Inferior parietal cortex (tissue), 1 donor: ENCODE data around the gene YTHDF1.
"Not testable (repeated sequence)": the region's sequence is repeated elsewhere in the genome, so short reads cannot be mapped to it uniquely, and the experiment has no call there.

ENCODE experiments used
- DNase-seq: peaks from one replicate; pipeline ENCODE4 v3.0.0-alpha.2; 2016; ENCODE audit errors: extremely low spot score

Gene YTHDF1

GRCh38 chr20:63216041-63216848 is at the start of gene YTHDF1:
TSS of gene YTHDF1 (minus strand) at chr20:63216131. CDS start at chr20:63215892, 239 bp downstream.
- DNase-seq = peak; percentile 95

- DNase-seq = no peak
These were observed 48.6 kb upstream of the YTHDF1 start for GRCh38 chr20:63264519-63264918.

- no peak for DNase-seq
These were observed 48.1 kb upstream of the YTHDF1 start for GRCh38 chr20:63264000-63264399.

GRCh38 chr20:63262836-63263235 is 46.9 kb upstream of the YTHDF1 start:
- no peak for DNase-seq

GRCh38 chr20:63261795-63262528 is 46.0 kb upstream of the YTHDF1 start:
- DNase-seq = no peak

- no peak for DNase-seq
These were observed 45.3 kb upstream of the YTHDF1 start for GRCh38 chr20:63261060-63261794.

DNA sequence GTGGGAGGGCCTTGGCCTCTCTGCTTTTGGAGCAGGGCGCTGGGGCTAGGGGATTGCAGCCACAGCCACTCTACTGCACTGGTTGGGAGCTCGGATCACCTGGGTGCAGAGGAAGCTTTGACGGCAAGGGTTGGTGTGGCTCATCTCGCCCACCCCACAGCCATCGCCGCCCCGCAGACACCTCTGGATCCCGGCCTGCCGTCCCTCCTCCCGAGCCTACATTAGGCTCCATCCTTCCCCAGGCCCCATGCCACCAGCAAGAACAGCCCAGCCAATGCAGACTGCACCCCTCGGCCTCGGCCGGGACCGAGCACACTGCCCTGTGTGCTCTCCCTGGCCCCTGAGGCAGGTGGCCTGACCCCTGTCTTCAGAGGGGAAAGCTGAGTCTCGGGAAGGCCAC is 44.6 kb upstream of the YTHDF1 start:
- DNase-seq = no peak

DNA sequence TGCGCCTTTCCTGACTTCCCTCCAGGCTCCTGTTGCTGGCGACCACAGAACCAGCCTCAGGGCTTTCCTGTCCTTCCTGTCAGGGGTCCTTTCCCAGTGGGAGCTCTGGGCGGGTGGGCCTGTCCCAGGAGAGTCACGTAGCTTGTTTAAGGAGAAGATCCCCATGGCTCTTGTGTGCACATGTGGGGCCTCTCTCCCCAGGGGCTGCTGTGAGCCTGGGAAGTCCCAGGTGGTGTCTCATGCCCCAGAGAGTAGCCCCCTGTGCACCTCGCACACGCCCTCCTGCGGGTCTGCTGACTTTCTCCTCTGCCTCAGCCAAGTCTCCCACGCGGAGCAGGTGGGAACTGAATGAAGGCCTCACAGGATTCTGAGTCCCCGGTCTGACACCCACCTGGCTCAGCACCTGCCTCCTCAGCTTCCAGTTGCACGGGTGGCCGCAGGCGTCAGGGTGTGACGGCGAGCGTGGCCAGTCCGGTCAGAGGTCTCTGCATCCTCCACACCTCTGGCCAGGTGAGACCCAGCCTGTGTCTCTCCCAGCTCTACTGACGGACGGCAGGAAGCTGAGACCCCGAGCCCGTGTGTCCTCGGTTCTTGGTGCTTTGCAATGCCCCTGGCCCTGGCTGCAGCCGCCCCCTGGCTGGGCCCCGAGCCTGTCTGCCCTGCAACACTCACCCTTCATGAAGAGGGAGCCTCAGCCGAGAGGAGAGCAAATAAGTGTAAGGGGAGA is 44.0 kb upstream of the YTHDF1 start:
- DNase-seq = no peak

DNA sequence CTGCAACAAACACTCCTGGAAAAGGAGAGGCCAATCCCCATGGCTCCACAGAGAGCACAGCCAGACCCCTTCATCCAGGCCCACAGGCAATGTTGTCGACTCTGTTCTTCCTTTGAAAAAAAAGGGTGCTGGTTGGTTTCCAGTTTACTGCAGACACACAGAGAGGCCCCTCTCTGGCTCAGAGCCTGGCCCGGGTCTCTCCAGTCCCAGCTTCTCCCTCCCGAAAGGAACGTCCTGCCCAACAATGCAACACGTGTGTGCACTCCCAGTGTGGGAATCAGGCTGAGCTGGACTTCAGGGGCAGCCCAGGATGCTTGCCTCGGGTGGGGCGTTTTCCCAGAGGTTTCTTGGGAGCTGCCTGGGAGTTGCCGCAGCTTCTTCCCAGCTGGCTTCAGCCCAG is 42.9 kb upstream of the YTHDF1 start:
- DNase-seq = no peak

- no peak for DNase-seq
These were observed 41.7 kb upstream of the YTHDF1 start for GRCh38 chr20:63257629-63258028.

GRCh38 chr20:63256954-63257353 is 41.0 kb upstream of the YTHDF1 start:
- no peak for DNase-seq

DNA sequence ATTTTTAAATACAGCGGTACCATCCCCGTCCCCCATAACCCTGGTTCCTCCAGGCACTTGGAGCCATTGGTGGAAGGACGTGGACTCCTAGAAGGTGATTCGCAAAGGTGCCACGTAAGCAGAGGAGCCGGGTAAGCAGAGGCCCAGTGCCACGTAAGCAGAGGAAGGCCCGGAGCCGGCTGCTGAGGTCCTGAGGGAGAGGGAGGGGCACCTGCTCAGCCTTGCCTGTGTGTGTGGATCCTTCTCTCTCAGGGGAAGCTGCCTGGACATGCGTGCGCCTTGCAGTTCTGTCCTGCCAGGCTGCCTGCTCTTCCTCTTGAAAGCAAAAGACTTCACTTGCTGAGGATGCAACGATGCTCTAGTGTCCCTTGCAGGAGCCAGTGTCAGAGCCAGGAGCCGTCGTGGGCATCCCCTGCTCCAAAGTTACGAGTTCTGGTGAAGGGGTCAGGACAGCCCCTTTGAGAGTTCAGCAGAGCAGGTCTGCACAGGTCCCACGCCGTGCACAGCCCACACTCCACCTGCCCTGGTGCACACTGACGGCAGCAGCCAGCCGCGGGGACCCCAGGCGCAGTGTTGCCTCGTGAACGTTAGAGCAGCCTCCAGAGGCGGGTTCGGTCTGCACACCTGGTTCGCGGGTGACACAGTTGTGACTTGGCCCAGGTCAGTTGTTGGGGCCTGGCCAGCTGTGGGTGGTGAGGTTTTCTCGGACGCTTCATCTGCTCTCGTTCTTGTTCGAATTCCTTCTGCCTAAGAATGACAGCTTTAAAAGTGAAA is 40.2 kb upstream of the YTHDF1 start:
- DNase-seq = no peak

- DNase-seq = no peak
These were observed 38.9 kb upstream of the YTHDF1 start for GRCh38 chr20:63254606-63255384.

- no peak for DNase-seq
These were observed 38.3 kb upstream of the YTHDF1 start, which contains the start of gene NKAIN4 for GRCh38 chr20:63254232-63254605. TSS of gene NKAIN4 (minus strand) at chr20:63254463. CDS start at chr20:63254450, 13 bp downstream.

DNA sequence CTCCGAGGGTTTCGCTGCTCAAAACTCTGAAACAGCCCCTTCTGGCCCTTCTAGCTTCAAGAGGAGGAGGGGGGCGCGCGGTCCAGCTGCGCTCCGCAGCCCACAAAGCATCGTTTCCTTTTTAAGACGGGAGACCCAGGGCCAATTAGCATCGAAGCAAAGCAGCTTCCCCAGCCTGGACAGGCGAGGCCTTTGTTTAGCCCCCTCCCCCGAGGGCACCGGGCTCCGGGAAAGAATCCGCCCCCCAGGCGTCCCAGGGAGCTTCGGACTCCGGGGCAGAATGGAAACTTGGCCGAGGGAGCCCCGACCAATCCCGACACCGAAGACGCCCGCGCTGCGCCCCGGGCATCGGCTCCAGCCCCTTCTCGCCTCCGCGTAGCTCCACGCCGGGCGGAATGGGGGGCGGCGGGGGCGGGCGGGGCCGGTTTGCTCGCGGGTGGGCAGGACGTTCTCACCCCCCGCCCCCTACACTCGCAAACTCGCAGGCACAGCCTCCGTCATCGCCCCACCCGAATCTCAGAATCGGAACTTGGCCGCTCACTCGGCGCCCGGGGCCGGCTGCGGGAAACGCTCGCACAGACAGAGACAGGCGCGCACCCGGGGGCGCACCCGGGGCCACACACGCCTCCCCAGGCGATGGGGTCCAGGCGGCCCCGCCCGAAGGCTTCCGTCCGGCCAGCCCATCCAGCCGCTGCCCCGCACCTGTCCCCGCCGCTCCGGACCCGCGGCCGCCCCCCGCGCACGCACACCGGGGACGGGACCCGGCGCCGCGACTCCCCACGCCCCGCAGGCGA is 37.7 kb upstream of the YTHDF1 start:
- DNase-seq = no peak

DNA sequence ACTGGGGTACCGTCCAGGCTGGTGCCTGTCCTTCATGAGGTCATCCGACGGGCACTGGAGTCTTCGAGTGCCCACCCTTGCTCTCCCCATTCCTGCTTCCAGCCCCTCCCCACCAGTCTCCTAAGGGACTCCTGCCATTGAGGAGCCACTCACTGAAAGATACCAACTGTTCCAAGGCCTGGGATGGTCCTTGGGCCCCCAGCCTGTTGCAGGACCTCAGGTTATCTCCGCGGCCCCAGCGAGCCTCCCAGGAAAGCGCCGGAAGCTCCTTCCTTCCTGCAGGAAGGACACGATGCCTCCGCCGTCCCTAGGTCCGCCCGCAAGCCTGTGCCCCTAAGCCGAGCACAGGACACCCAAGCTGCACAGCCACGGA is 37.1 kb upstream of the YTHDF1 start:
- DNase-seq = no peak

GRCh38 chr20:63252284-63252711 is 36.4 kb upstream of the YTHDF1 start:
- no peak for DNase-seq

DNA sequence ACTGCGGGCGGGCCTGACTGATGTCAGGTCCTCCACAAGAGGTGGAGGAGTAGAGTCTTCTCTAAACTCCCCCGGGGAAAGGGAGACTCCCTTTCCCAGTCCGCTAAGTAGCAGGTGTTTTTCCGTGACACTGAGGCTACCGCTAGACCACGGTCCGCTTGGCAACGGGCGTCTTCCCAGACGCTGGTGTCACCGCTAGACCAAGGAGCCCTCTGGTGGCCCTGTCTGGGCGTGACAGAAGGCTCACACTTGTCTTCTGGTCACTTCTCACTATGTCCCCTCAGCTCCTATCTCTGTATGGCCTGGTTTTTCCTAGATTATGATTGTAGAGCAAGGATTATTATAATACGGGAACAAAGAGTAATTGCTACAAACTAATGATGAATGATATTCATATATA is 35.4 kb upstream of the YTHDF1 start:
- DNase-seq = not testable (repeated sequence)

DNA sequence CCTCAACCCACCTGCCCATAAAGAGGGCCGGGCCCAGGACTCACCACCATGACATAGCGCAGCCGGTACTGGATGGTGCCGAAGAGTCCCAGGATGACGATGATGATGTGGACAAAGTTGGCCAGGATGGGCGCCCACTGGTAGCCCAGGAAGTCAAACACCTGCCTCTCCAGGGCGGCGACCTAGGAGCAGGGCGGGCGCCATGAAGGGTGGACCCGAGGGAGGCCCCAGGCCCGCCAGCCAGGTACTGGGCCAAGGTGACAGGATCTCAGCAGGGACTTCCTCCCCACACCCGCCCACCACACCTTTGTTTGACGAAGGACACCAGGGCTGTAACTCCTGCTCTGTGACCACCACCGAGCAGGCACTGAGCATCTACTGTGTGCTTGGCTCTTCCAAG is 34.0 kb upstream of the YTHDF1 start:
- no peak for DNase-seq
